RWPE2 (cell line): ENCODE data around the gene RNF220.

Experiments used
- ATAC-seq: fragments of 200-7000 bp; cut with Tn5 transposase; 3 replicates; pipeline ENCODE4 v1.9.1; 2021; ENCODE audit warnings: low read depth
- DNase-seq: peaks from one replicate; pipeline ENCODE4 v3.0.0-alpha.2; 2020; ENCODE audit warnings: low spot score
- H3K27ac ChIP-seq: fragments of 450-650 bp; 2 replicates; pipeline ENCODE4 v1.5.1; 2017; ENCODE audit warnings: mild to moderate bottlenecking; ENCODE audit not compliant: poor library complexity, severe bottlenecking
- H3K27me3 ChIP-seq: fragments of 250-450 bp; sonication (Bioruptor Pico); 2 replicates; pipeline ENCODE4 v1.5.1; 2021; ENCODE audit warnings: mild to moderate bottlenecking, moderate library complexity; ENCODE audit not compliant: insufficient read depth, poor library complexity, severe bottlenecking
- H3K36me3 ChIP-seq: fragments of 250-450 bp; sonication (Bioruptor Pico); 2 replicates; pipeline ENCODE4 v1.5.1; 2020; ENCODE audit warnings: low read depth, mild to moderate bottlenecking, moderate library complexity
- H3K4me1 ChIP-seq: fragments of 250-450 bp; sonication (Bioruptor Pico); 2 replicates; pipeline ENCODE4 v1.5.1; 2021; ENCODE audit warnings: mild to moderate bottlenecking, moderate library complexity; ENCODE audit not compliant: insufficient read depth, poor library complexity, severe bottlenecking
- H3K4me3 ChIP-seq: fragments of 250-450 bp; sonication (Bioruptor Pico); 2 replicates; pipeline ENCODE4 v1.5.1; 2021; ENCODE audit warnings: mild to moderate bottlenecking, moderate library complexity; ENCODE audit not compliant: severe bottlenecking
- H3K9me3 ChIP-seq: fragments of 250-450 bp; sonication (Bioruptor Pico); 2 replicates; pipeline ENCODE4 v1.5.1; 2021; ENCODE audit warnings: mild to moderate bottlenecking, moderate library complexity; ENCODE audit not compliant: severe bottlenecking
- CTCF ChIP-seq: fragments of 450-650 bp; IDR thresholded peaks from one replicate; pipeline ENCODE4 v1.5.1; 2017; ENCODE audit warnings: mild to moderate bottlenecking, moderate library complexity; ENCODE audit not compliant: poor library complexity, severe bottlenecking

Gene RNF220

GRCh38 chr1:44411861-44412260 is 6.8 kb downstream of the RNF220 start:
- no peak for DNase-seq
- TF ChIP-seq CTCF: no peak

GRCh38 chr1:44412601-44413000 is 7.5 kb downstream of the RNF220 start:
- ATAC-seq (no peak), DNase-seq (no peak)
- Histone ChIP-seq H3K4me1 (no peaks in the 10 kb centered on the region), H3K36me3 (no peaks in the 10 kb centered on the region), H3K27me3 (peaks cover 100% of the 10 kb centered on the region), H3K4me3 (no peak overlapping the region), H3K9me3 (peaks cover 2% of the 10 kb centered on the region), H3K27ac (no peak overlapping the region)
- TF ChIP-seq CTCF: no peak

More at GRCh38 chr1:44411861-44412260, 6.8 kb downstream of the RNF220 start:
- Histone ChIP-seq H3K9me3 (peaks cover 2% of the 10 kb centered on the region), H3K27ac (no peak overlapping the region), H3K4me3 (no peak overlapping the region), H3K4me1 (no peaks in the 10 kb centered on the region), H3K36me3 (no peaks in the 10 kb centered on the region), H3K27me3 (peaks cover 100% of the 10 kb centered on the region)
- ATAC-seq: no peak

GRCh38 chr1:44413740-44414139 is 8.7 kb downstream of the RNF220 start:
- Histone ChIP-seq H3K4me3 (no peak overlapping the region), H3K27ac (no peak overlapping the region), H3K36me3 (no peaks in the 10 kb centered on the region), H3K27me3 (peaks cover 100% of the 10 kb centered on the region), H3K9me3 (no peaks in the 10 kb centered on the region), H3K4me1 (no peaks in the 10 kb centered on the region)
- TF ChIP-seq CTCF: no peak
- DNase-seq (no peak), ATAC-seq (no peak)

GRCh38 chr1:44415013-44415412 is 10.0 kb downstream of the RNF220 start:
- H3K9me3 ChIP-seq: no peaks in the 10 kb centered on the region

More at GRCh38 chr1:44415013-44415412, 10.0 kb downstream of the RNF220 start:
- TF ChIP-seq CTCF: no peak
- ATAC-seq (no peak), DNase-seq (no peak)
- H3K27me3 ChIP-seq: peaks cover 100% of the 10 kb centered on the region
- H3K36me3 ChIP-seq: no peaks in the 10 kb centered on the region
- no peak overlapping the region for H3K27ac ChIP-seq
- H3K4me3 ChIP-seq: no peak overlapping the region
- H3K4me1 ChIP-seq: no peaks in the 10 kb centered on the region
